ENCODE data around the gene ST8SIA1.
"Not testable (repeated sequence)": the region's sequence is repeated elsewhere in the genome, so short reads cannot be mapped to it uniquely, and the experiment has no call there.

Gene ST8SIA1

DNA sequence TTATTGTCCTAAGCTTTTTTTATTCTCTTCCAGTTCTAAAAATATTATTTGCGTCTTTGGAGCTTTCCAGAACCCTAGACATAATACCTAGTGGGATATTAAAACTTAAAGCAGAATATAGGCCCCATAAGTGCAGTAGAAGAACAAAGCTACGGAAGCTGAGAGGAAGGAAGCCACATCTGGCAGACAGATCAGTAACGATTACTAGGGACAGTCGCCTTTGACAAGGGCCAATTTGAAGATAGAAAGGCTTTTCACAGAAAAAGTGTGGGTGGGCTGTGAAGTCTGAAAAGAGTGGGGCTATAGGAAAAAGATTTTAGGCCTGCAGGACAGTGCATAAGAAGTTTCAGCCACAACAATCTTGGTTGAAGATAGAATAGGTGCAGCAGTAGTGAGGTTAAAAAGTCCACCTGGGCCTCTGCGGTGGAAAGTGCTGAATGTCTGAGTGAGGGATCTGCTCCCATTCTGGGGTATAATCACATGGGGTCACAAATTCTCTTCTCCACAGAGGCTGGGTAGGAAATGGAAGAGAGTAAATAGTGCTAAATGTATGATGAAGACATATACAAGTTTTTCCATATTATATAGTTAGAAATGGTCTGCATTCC lies 174.0 kb downstream of the ST8SIA1 start:
- no peaks in the 10 kb centered on the region for H3K36me3 ChIP-seq (ENCODE audit: insufficient read depth, low read length)
- H3K4me3 ChIP-seq = no peak overlapping the region
- no peak for TF ChIP-seq POLR2AphosphoS5 (IDR thresholded peaks at IDR 0.05; ENCODE audit: borderline replicate concordance, low read depth, low read length)
- no peak for TF ChIP-seq EZH2 (IDR thresholded peaks at IDR 0.05)
- no peak for TF ChIP-seq FOXP2 (optimal IDR thresholded peaks at IDR 0.05; ENCODE audit: control extremely low read depth, extremely low read length, insufficient read depth)
- no peaks in the 10 kb centered on the region for H3K9me3 ChIP-seq (ENCODE audit: low read depth, low read length)
- no peak overlapping the region for H3K9ac ChIP-seq (ENCODE audit: insufficient read length)
- no peak overlapping the region for H3K27ac ChIP-seq
- DNase-seq (ENCODE audit: low read depth, low spot score) = no peak

DNA sequence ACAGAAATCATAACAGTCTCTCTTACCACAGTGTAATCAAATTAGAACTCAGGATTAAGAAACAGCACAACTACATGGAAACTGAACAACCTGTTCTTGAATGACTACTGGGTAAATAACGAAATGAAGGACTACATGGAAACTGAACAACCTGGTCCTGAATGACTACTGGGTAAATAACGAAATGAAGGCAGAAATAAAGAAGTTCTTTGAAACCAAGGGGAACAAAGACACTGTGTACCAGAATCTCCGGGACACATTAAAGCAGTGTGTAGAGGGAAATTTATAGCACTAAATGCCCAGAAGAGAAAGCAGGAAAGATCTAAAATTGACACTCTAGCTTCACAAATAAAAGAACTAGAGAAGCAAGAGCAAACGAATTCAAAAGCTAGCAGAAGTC lies 185.2 kb downstream of the ST8SIA1 start:
- not testable (repeated sequence) for H3K9me3 ChIP-seq (ENCODE audit: low read depth, low read length); H3K4me3 ChIP-seq; DNase-seq (ENCODE audit: low read depth, low spot score); H3K9ac ChIP-seq (ENCODE audit: insufficient read length); H3K27ac ChIP-seq; H3K36me3 ChIP-seq (ENCODE audit: insufficient read depth, low read length)

GRCh38 chr12:22146686-22147085 lies 187.8 kb downstream of the ST8SIA1 start:
- not testable (repeated sequence) for H3K27ac ChIP-seq; H3K9ac ChIP-seq (ENCODE audit: insufficient read length); H3K9me3 ChIP-seq (ENCODE audit: low read depth, low read length); DNase-seq (ENCODE audit: low read depth, low spot score); H3K4me3 ChIP-seq; H3K36me3 ChIP-seq (ENCODE audit: insufficient read depth, low read length)

Measured in SK-N-MC (cell line).